GM21423 (cell line): ENCODE measurements around the gene ARHGEF4.

Experiments used
- ATAC-seq: cut with Tn5 transposase; IDR thresholded peaks from one replicate; pipeline ENCODE4 v1.9.1; 2021; ENCODE audit warnings: mild to moderate bottlenecking, moderate library complexity; ENCODE audit not compliant: unreplicated experiment

The ARHGEF4 gene

DNA sequence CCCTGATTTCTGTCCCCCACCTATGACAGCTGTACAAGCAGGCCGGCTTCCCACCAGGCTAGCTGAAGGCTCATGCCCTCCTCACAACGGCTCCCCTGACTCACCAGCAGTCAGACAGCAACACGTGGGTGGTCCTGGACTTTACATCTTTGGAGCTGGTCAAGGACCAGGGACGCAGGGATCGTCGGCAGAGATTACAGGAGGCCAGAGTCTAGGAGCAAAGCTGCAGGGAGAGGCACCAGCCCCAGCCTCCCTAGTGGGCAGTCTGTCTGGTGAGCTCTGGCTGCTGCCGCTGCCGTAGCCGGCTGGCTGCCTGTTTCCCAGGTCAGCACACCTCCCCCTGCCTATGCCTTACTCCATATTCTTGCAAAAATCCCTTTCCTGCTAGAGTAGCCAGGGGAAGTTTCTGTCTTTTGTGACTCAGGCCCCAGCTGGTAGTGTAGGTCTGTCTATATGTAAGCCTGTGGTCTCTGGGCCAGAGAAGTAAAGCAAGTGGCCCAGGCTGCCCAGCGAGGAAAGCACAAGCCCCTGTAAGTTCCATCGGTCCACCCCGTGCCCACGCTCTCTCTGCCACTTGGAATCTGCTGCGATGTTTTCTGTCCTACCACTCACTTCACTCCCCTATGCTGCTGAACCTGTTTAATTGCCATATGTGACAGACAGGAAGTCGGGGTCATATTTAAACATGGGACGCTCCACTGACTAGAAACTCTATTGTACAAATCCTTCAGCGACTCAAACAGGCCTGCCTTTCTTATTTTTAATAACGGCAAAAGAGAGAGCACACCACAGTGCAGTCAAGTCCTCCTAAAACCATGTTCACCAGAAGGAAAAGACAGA is 2.4 kb upstream of the ARHGEF4 start:
- ATAC-seq, result no peak

DNA sequence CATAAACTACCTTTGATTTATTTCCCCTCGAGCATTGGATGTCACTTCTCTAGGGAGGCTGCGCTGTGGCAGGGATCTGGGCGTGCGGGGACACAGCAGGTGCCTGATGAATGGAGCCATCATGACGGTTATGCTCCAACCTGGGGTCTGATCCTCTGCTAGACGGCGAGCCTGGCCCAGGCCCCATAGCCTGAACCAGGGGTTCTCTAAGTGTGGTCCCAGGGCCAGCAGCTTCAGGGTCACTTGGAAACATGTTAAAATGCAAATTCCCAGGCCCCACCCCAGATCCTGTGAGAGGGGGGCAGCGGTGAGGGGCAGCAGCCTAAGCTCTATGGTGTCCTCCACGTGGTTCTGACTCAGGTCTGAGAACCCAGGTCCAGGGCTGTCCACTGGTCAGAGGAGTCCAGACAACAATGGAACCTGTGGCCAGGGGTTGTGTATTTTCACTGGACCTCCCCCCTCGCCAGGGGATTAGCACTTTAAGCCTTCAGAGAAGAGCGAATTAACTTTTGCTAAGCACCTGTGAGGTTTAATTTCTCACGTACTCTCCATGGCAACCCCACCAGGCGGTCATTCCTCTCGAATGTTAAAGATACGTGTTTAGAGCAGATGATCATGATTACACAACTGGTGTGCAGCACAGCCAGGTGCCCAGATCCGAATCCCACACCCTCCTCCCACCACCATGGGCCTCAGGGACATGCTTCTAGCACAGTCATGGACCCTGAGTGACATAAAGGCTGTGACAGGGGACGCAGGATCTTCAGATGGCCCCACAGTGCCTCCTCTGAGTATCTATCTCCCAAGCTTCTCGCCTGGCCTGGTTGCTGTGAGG is 1.6 kb upstream of the ARHGEF4 start:
- ATAC-seq, result no peak

DNA sequence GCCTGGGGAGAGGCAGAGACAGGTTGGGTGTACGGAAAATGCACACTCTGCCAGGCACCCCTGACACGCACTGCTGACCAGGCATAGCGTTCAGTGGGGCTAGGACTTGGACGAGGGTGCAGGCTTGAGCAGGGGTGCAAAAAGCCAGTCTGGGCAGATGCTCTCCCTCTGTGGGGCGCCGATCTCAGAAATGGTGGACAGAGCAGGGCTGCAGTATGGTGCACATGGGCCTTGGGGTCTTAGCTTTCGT is 1.0 kb upstream of the ARHGEF4 start:
- no peak for ATAC-seq

DNA sequence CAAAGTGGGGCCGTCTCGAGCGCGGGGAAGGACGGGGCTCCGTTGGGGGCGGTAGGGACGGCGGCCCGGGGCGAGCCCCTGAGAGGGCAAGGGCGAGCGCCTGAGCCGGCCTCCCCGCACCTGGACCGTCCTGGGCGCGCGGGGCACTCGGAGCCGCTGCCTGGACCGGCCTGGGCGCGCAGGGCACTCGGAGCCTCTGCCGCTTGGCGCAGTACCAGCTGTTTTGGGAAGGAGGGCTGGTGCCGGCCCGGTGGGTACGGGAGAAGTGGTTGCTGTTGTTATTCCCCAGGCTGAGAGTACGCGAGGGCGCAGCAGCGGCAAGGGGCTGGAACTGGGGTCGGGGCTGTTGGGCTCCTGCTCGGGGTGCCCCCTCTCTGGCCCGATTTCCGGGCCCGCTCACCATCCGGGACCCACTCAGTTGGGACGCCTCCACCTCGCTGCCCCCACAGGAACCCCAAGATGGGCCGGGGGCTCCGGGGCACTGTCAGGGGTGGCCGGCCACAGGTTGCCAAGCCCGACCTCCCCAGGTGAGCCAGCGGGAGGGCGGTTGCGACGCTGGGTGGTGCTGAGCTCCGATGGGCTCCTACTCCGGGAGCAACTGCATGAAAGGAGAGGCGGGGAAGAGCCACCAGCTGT is 579 bp downstream of the ARHGEF4 start:
- ATAC-seq, result peak; percentile 21

DNA sequence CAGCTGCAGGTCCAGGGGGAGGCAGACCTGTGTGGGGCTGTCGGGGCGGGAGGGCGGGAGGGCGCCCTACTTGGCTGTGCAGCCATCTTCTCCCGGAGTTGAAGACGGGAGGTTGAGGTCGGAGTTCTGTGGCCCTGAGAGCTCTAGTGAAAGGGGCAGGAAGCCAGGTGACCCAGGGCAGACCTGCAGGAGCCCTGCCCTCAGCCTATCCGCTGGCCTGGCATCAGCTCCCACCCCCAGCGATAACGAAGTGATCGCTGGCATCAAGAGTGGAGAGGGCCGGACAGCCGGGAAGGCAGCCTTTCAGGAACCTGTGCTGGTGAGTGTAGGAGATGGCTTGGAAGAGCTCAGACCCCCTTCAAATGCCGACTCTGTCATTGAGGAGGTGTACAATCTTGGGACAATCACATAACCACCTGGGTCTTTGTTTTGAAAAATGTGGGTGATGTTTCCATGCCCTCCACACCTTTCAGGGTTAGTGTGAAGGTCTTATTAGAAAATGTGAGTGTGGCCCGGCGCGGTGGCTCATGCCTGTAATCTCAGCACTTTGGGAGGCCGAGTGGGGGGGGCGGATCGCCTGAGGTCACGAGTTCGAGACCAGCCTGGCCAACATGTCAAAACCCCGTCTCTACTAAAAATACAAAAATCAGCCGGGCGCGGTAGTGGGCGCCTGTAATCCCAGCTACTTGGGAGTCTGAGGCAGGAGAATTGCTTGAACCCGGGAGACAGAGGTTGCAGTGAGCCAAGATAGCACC is 1.3 kb downstream of the ARHGEF4 start:
- ATAC-seq, result no peak

DNA sequence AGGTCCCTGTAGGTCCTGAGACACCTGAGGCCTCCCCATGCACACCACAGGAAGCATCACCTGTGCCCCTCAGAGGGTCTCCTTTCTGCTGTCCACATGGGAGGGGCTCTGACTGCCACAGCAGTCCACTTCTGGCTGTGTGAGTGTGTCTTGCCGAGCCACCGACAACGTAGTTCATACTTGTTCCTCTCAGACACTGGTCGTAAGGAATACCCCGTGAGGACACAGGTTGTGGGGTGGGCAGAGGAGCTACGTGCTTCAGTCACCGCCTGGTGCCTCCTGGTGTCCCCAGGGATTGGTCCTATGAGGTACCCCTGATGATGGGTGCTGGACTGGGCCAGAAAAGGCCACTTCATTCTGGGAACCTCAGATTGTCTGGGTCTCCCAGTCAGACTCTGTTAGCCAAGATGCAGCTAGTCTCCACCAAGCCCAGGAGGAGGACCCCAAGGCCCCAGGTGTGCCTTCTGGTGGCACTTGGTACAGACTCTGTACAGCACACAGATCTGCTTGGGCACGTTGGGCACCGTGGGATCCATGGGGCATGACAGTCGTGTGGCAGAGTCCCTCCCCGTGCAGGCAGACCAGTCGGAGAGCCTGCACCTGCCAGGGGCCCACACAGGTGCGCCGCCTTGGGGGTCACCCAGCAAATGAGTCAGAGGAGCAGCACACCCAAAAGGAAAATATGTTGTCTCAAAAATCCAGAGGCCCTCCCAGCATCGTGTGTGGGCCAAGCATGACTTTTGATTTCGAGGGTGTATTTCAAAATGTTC is 2.5 kb downstream of the ARHGEF4 start:
- ATAC-seq, result no peak

DNA sequence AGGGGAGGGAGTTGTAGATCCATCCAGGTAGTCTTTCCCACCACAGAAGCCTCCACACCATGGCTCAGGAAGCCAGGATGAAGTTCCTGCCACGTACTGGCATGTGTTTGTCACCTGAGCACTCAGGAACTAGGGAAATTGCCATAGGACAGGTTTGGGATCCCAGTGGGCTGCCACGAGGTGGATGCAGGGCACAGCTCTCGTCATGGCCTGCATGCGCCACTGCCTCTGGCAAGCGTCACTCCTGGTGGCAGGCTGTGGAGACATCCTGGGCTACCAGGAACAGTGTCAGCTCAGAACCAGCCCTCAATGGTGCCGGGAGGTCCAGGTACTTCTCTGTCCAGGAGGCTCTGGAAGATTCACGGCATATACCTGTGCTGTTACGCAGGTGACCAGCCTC is 3.8 kb downstream of the ARHGEF4 start:
- ATAC-seq, result no peak

DNA sequence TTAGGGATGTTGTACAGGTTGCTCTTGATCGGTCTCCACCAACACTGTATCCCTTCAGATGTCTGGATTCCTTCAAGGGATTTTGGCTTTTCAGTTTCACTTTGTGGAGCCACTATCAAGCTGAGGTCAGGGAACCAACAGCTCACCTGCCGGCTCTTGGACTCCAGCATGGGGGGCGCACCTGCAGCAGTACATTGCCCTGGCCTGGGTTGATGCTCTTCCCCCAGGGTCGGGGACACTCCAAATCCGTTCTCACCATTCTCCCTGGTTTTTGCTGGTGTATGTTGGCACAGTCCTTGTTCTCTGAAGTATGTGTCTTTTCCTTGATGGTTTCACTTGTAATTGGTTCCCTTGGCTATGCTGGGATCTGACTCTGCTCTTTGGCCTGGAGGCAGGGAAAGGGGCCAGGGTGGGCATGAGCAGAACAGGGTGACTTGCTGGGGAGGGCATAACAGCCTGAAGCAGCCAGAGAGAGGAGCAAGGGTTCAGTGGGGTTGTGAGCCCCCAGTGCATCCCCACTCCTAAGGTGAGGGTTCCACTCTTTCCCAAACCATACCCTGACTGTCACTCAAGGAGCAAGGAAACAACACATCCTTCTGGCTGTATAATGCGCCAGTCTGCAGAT is 5.1 kb downstream of the ARHGEF4 start:
- ATAC-seq, result no peak

DNA sequence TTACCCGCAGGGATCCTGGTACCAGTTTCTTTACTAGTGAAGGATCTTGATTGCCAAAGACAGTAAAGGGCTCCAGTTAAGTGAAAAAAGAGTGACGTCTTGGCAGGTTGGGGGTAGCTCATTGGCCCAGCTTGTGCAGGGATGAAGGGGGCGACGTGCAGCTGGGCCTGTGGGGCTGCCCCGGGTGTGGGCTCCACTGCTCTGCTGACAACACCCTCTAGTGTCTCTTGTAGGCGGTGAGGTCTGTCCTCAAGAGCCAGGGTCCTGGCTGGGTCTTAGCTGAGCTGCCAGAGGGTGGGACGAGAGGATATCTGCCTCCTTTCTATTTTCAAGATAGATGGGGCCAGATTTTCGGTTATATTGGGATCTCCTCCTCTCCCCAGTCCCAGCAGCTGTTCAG is 6.1 kb downstream of the ARHGEF4 start:
- ATAC-seq, result no peak

DNA sequence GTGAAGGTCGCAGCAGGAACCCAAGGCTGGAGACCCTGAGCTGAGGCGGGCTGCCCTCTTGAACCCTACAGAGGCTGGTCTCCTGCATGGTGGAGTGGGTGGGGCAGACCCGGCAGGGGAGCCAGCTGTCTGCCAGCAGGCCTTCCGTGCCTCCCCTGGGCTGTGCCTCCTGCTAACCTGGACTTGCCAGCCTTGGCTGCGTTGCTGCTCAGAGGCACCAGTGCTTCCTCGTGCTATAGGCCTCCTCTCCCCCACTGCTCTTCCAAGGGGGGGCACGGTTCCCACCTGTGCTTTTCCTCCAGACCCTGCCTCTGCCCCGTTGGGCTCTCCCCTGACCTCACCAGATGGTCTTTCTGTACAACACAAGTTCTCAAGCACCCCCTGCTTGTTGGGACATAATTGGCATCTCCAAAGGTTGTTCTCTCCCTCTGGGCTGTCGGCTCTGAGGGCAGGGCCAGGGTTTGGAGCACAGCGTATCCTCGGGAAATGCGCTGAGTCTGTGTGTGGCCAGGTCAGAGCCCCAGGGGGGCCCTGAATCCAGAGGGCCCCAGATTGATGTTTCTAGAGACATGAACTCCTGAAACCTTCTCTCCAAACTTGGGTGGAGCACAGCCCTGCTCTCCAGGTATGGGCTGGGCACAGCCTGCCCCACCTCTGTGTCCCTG is 6.7 kb downstream of the ARHGEF4 start:
- ATAC-seq, result no peak

DNA sequence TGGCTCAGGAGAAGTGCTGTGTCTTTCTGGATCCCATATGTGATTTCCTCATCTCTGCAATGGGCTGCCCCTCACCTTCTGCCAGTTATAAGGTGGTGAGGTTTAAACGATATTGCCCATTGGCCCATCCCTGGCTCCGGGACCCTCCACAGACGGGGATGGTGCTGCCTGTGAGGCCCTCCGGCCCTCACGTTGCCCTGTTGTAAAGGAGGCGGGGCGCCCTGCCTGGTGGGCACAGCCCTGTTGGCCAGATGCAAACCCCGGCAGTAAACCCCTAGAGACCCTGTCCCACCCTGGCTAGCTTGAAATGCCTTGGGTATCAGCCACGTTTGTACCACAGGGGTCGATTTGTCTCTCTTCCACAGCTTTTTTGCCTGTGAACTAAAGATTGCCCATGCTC is 7.4 kb downstream of the ARHGEF4 start:
- ATAC-seq, result no peak

DNA sequence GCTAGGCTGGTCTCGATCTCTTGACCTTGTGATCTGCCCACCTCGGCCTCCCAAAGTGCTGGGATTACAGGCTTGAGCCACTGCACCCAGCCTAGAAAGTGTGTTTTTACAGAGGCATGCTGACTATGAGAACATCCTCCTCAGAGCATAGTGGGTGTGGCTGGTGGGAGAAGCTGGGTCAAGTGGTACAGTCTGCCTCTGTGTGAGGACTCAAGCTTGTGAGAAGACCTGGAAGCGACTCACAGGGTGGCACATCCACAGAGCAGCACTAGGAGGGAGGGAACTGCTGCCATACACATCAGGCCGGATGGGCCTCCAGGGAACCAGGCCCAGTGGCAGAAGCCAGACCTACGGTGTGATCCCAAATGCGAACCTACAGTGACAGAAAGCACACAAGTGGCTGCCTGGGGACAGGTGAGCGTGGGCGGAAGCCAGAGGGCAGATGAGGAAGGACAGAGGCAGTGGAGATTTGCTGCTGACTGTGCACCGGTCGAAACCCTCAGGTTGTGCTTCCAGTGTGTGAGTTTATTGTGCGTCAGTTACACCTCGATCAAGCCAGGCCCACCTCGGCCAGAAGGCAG is 8.9 kb downstream of the ARHGEF4 start:
- no peak for ATAC-seq

DNA sequence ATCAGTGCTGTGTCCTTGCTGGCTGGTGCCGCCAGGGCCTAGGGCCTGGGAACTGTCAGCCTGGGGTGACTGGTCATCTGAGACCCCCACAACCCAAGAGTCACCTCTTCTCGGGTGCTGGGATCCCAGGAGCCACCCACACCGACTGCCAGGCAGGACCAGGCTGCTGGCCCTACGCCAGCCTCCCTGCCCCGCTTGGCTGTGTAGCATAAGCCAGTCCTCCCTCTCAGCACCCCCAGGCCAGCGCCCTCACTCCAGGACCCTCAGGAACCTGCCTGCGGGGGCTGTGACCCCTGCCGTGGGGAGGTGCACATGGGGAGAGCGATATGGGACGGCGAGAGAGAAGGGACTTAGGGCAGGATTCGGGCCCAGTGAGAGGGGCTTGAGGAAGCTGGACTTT is 9.5 kb downstream of the ARHGEF4 start:
- ATAC-seq, result no peak

DNA sequence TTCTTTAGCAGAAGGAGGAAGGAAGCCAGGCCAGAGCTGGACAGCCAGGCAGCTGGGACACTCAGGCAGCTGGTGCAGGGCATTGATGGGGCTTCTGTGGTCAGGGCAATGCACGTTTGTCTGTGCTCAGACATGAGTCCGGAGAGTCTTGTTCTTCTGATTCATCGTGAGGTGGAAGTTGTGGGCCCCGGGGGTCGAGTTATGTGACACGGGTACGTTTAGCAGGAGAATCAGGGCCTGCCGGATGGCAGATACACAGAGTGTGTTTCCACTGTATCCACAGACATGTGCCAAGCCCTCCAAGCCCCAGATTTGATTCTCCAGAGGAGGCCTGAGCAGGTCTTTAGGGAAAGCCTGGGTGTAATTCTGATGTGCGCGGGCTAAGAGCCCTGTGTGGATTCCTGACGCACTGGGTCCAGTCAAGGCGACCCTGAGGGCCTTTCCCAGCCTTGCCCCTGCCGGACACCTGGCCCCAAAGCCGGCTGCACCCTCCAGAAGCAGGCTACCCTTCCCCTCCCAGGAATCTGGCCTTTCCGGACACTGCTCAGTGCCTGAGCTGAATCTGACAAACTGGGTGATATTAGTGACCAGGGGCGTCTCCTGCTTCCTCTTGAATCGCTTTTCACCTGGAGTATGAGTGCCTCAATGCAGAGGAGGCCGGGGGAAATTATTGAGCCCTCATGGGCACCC is 10.1 kb downstream of the ARHGEF4 start:
- ATAC-seq, result no peak

DNA sequence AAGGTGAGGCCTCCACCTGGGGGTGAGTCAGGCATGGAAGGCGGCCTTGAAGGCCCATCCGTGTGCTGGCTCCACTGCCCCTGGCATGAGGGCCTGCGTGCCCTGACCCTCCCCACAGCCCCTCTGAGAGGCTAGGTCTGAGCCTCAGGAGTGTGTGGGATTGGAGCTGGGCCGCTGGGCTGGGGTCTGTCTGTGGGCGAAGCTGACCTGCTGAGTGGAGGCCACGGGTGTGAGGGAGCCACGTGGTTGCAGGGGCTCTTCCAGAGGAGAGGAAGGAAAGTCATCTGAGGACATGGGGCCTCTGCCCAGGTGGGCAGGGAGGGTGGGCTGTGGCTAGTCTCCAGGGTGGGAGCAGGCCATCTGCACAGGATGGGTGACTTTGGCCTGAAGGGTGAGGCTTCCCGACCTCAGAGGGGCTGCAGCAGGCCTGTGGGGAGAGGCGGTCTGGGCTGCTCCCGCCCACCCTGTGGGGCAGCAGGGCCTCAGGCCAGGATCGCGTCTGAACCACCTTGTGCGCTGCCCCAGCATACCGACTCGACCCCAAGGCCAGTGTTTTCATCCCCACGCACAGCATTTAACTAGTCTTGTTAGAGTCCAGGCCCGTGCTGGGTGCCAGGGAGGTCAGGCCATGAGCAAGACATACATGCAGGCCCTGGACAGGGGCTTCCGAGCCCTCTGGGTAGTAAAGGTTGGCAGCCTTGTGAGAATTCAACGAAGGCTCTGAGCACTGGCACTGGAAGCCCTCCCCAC is 11.2 kb downstream of the ARHGEF4 start:
- ATAC-seq, result no peak

DNA sequence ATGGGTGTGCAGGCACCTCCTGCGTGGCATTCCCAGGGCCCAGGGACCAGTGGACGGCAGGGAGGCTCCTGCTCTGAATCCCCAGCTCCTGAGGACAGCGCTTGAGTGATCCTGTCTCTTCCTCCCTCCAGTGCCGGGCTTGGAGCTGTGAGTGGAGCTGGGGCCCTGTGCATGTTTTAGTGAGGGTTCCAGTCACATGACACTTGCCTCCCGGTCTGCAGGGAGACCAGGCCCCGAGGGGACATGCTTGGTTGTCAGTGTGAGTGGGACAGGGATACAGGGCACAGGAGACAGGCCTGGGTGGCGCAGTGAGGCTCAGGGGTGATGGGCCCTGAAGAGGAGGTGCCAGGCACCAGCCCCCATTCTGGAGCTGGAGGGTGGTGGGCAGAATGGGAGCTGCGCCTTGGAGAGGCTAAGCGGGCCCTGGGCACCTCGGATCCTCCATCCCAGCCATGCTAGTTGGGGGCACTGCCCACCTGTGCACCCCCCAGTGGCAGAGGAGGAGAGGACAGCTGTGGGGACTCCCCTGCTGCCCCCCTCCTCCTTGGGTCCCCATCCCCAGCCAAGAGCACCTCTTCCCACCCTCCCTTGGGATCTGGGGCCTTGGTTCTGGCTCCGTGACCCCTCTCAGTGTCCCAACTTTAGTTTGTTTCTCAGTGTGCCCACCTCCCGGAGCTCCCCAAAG is 12.0 kb downstream of the ARHGEF4 start:
- ATAC-seq, result no peak
